ENCODE data around the gene PTPN14.
"Not testable (repeated sequence)": the region's sequence is repeated elsewhere in the genome, so short reads cannot be mapped to it uniquely, and the experiment has no call there.

Gene PTPN14

DNA sequence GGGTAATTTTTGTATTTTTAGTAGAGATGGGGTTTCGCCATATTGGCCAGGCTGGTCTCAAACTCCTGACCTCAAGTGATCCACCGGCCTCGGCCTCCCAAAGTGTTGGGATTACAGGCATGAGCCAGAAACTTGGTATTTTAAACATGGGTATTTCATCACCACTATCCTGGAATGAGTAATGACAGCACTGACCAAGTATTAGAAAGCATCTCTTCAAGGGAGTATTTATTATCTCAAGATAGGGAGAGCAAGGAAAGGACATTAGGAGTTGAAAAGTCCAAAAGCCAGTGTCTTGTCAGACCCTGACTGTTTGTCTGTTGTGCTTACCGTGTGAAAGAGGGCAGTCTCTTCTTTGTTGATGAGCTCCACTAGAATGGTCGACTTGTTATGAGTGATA lies 156.8 kb downstream of the PTPN14 start:
- DNase-seq (ENCODE audit: low read depth) = not testable (repeated sequence)

DNA sequence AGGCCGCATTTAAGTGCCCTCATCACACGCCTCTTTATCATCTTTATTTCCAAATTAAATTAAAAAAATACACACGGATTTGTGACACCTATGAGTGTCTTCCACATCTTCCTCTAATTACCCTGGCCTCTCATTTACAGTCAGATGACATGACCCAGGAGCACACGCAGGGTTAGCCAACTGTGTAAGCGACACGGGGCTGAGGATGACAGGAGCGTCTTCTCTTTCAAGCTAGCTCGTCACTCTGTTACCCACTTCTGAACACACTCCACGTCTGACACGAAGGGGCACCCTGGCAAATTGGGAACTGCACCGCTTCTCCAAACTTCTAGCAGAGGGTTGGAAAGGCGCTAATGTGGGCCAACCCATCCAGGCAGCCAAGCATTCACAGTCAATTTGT lies 158.3 kb downstream of the PTPN14 start:
- no peak for DNase-seq (ENCODE audit: low read depth)

DNA sequence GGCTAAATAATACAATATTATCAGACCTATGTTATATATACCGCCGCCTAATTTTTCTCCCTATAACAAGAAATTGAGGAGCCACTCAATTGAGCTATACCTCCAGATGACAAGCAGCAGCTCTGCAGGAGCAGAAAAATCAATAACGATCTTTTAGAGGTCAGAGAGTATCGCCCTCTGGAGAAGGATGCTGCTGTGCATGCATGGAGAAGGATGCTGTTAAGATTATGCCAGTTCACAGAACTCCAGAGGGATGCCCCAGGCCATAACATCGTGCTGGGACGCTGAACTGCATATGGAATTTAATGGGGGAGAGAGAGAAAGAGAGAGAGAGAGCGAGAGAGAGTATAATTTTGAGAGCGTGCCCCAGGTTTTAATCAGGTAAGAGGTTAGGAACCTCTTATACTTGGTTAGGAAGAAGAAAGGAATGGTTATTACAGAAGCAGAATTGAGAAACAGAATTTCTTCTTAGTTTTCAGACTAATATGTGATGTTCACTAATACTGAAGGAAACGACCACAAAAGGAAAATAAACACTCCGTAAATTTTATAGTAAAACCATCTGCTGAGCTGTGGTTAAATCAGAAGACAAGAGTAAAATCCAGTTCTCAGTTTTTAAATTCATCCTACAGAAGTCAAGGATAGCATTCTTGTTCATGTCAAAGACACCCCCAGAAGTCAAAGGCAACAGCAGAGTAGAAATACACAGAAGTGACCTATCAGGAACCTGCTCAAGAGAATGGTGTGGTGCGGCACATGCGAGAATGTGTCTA lies 159.3 kb downstream of the PTPN14 start:
- no peak for DNase-seq (ENCODE audit: low read depth)

DNA sequence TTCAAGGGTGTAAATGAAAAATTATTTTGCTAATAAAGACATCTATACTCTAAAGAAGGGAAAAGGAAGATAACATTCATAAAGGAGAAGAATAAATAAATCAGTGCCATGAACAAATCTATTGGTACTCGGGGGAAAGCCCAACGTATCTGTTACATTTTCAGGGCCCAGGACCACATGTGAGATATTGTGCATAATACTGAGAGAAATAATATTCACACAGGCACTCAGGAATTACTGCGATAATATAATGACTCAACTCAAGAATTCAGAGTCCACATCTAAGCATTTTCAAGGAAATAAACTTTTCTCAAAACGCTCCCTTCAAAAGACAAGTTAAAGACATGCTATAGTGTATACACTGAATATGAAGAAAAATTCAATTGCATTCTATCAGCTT lies 161.7 kb downstream of the PTPN14 start:
- DNase-seq (ENCODE audit: low read depth) = no peak

DNA sequence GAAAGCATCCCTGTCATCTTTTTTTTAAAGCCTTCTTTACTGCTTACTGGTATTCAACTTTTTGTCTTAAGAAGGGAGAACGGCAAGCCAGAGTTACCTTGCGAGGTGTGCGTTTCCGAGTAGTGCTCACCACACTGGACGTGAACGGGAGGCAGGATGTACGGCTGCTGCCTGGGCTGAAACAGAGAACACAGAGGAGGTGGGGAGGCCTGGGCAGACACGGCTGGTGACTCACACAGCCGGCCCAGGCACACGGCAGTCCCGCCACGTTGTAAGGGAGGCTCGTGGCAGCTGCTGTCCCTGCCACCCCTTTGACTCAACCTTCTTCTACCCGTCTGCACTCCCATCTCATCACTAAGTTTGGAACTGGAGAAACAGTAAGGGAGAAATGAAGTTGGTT lies 164.7 kb downstream of the PTPN14 start:
- DNase-seq (ENCODE audit: low read depth) = no peak

DNA sequence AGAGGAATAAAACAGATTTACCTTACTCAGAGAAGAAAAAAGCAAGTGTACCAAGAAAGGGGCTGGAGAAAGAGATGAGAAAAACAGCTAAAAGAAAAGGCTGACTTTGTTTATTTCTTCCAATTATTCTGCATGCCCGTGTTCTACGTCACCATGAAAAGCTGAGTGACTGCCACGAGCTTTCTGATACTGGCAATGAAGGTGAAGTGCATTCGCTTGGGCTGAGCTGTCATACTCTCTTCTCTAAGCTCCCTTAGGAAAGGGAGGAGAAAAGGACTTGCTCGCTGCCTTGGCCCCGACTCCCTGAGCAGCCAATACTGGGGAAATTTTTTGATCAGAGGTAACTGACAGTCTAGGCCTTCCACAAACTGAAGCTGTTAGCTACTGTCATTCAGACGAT lies 165.1 kb downstream of the PTPN14 start:
- no peak for DNase-seq (ENCODE audit: low read depth)

DNA sequence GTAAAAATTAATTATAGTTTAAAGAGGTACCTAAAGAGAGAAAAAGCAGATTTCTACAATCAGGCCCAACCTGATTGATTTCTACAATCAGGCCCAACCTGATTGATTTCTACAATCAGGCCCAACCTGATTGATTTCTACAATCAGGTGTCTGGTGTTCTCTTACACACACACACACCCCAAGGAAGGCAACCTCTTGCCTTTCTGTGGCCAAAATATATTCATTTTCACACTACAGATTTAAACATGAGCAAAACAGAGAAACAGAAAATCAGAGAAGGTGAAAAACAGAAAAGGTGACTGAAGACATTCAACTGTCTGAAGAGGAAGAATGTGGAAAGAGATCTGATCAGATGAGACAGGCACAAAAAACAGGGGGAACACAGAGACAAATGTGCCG lies 166.0 kb downstream of the PTPN14 start:
- DNase-seq (ENCODE audit: low read depth) = no peak

DNA sequence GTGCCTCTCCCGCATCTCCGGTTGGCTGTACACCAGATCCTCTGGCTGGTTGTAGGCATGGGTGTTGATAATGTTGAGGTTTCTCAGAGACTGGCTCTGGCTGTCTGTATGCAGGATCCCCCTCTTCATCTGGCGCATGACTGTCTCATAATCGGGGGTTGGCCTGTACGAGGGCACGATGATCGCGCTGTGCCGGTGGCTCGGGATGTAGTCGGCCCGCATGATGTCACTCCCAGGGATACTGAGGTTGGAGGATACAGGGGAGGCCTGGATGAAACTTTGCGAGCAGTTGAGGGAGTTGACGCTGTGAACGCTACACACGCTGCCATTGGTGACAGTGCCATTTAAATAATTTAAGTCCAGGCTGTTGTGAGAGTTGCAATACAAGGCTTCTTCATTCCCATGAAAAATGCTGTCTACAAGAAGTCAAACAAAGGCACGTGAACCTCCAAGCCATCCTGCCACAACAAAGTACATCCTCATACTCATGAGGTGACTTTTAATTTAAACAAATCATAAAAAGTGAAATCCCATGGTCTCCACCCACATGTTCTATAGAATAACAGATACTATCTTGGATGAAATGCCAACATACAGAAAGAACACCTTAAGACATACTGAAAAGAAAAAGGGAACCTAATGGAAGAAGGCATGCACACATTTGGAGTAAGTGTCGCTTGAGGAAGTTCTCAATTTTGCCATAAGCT lies 166.9 kb downstream of the PTPN14 start:
- no peak for DNase-seq (ENCODE audit: low read depth)

DNA sequence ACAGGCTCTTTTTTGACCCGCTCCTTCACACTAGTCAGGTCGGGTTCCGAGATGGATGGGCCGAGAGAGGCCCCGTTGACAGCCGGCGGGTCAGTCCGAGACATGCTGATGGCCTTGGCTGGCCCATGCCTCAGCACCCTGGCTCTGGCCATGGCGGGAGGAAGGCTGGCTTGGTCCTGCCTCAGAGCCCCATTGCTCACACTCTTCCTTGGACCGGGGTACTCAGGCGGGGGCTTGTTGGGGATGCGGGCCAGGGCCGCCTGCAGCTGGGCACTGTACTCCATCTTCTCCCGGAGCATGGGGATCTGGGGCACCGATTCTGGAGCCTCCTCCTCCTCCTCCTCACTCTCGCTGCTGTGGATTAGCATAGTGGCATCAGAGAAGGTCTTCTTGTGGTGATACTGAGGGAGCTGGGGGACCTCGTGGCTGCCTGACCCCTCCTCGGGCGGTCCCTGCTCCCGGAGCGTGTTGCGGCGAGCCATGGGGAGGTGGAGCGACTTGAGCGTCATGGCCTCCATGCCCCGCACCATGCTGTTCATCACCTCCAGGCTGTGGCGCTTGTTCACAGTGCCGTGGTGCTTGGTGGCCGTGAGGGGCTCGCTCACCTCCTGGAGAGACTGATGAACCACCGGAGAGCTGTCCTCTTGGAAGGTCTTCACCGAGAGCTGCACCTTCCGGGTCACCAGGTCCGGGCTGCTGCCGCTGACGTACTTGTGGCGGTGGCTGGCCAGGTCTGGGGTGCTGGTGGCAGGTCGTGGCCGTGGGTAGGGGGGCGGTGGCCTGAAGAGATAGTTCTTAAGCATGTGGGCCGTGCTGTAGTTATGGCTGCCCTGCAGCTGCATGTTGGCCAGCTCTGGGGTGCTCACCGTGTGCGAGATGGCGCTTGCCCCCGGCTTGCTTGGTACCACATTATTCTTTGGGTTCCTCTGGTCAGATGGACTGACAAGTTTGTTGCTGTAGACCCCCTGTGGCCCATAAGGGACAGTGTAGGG lies 167.7 kb downstream of the PTPN14 start:
- no peak for DNase-seq (ENCODE audit: low read depth)

DNA sequence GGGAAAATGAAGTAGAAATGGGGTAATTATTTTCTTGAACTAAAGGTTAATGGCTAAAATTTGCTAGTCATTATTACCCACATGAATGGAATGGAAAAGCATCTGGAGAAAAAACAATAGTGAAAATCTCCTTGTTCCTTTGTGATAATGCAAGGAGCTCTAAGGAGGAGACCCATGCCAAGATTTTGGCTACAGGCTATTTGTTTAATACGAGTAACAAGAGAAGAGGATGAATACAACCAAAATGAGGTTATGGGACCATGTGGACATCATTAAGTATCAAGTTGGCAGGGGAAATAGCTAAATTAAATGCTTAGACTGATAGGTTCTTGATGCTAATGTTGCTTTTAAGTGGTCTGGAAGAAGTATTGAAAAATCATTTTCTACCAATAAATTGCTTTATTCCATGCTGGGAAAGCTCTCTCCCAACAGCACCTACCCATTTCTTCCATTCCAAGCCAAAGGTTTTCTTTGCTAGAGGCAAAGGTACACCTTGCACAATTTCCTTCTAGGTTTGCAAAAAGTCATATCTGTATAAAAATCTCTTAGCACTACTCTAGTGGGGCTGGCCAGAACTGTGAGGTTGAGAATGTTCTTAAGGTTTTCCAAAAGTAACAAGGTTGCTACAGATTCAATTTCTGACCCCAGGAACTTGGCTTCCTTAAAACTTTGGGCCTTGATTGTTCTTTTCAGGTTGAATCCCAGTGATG lies 170.3 kb downstream of the PTPN14 start:
- DNase-seq (ENCODE audit: low read depth) = no peak

DNA sequence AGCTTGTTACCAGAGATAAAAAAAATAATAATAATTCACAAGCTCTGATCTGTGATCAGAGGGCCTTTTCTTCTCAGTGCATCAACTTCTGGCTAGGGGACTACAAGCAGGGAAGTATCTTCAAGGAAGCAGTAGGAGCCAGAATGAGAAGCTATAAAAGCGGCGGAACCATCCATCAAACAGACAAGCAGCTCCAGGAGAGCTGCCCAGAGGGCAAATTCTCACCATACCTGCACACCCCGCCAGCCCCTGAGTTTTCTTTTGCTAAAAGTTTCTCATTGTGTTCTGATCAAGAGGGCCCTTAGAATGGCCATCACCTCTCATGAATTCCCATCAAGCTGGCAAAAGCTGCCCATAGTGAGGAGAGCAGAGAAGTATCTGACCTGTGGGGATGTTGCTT lies 171.0 kb downstream of the PTPN14 start:
- DNase-seq (ENCODE audit: low read depth) = no peak

DNA sequence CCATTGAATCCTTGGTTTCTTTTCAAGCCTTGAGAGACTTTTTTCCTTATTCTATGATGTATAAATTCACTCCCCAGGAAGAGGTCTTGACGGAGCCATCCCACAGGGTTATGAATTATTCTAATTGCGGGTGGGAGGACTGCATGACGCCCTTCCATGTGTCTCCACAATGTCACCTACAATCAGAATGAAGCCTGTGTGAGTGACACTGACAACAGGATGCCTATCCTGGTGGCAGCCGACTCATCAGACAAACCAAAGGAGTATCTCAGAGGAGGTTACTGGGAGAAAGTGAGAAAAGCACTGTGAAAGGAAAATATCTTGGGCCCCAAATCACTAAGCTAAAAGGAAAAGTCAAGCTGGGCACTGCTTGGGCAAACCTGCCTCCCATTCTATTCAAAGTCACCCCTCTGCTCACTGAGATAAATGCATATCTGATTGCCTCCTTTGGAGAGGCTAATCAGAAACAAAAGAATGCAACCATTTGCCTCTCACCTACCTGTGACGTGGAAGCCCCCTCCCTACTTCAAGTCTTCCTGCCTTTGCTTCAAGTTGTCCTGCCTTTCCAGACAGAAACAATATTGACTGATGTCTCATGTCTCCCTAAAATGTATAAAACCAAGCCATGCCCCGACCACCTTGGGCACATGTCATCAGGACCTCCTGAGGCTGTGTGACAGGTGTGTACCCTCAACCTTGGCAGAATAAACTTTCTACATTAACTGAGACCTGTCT lies 172.0 kb downstream of the PTPN14 start:
- DNase-seq (ENCODE audit: low read depth) = no peak

DNA sequence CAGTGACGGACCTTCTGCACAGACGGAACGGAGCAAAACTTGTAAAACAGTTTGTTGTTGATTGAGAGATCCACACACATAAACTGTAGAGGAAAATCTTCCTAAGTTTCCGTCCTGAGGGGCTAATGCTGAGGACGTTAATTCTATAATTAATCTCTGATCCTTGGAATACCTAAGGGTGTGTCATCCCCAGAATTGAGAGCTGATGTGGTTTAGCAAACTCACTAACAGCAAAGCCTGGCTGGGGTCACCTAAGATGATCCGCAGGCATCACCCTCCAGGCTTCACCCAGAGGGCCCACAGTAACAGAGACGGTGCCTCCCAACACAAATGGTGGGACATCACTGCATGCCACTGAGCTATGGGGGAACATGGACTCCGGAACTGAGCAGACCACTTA lies 172.9 kb downstream of the PTPN14 start:
- no peak for DNase-seq (ENCODE audit: low read depth)

DNA sequence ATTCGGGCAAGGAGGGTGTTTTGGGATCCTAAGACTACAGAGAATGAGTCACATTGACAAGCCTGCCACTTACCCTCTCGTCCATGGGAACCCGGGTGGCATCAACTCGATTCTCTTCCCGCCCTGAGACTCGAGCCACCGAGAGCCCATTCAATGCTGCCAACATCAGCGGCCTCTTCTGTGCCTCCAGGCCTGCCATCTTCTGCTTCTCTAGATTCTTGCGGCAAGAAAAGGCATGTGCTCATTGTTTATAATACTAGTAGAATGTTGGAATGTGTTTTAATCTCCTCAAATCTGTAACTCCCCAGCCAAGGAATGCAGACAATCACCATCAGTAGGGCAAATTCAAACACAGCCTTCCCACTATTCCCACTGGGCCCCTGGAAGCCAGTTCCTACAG lies 173.5 kb downstream of the PTPN14 start:
- no peak for DNase-seq (ENCODE audit: low read depth)

DNA sequence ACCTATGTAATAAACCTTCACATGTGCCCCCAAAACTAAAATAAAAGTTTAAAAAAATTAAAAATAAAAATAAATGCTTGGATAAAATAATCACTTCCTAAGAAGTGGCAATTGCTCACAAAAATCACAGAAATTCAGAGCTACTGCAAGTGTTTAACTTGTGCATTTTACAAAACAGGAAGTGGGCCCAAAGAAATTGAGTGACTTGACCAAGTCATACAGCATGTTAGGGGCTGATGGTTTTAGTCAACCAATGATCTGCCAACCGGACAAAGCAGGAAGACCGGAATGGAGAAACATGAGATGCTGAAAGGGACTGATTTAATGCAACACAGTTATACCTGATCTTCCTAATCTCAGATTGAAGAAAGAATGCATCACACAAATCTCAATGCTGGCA lies 173.9 kb downstream of the PTPN14 start:
- no peak for DNase-seq (ENCODE audit: low read depth)

DNA sequence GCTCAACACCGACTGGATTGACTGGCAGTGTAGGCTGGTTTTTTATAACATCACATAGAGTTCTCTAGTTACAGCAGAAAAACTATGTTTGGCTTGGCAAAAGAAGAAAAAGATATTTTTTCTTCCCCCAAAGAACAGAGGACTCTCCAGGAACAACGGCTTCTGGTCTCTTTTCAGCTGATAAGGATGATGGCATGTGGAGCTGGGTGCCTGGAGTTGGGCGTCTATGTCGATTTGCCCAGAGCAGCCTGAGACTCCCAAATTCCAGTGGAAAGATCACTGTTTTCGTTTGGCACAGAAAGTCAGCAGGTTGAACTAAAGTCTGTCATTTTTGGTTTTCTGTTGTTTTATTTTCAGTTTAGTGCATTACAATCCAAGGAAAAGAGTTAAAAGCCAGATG lies 179.3 kb downstream of the PTPN14 start:
- no peak for DNase-seq (ENCODE audit: low read depth)

DNA sequence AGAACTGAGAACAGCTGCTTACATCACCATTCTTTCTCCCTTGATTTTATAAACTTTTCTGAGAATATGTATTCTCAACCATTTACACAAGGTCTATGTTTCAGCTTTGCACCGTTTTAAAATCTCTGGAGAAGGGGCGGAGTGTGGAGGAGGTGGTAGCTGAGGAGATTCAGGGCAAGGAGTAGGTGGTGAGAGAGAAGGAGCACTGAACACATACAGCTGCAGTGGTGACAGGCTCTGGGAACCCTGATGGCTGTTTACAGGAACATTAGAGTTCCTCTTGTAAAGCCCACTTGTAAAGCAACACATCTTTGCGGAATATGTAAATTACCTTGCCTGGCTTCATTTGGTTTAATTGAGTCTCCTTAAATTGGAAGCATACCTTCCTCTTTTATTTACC lies 180.8 kb downstream of the PTPN14 start:
- no peak for DNase-seq (ENCODE audit: low read depth)

DNA sequence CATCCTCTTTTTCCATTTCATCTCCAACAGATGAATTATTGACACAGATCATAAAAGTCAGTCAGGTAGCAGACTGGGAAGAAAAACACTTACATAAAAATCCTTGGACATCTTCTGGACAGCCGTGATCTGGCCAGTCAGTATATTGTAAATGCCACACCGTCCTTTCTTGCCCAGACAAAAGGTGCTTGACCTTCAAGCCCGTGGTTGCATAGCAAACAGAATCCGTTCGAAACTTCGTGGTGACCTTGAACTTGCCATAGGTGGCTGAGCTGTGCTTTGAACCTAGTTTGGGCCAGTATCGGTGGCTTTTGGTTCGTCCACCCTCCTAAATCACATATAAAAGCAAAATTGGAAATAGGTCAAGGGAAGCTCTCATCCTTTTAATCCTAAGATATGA lies 182.0 kb downstream of the PTPN14 start:
- no peak for DNase-seq (ENCODE audit: low read depth)

DNA sequence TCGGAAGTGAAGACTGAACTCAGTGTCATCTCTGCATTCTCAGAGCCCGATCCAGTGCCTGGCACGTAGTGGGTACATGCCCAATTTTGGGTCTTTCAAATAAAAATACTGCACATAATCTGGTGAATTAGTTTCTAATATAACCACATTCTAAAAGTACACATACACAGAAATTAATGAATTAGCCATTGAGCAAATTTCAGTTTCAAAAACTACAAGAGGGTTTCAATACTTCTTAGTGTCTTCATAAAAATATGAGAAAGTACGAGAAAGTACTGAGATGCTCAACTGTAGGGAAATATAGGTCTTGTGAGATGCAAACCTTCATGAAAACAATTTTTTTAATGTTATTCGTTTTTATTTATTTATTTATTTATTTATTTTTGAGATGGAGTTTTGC lies 183.6 kb downstream of the PTPN14 start:
- DNase-seq (ENCODE audit: low read depth) = no peak

DNA sequence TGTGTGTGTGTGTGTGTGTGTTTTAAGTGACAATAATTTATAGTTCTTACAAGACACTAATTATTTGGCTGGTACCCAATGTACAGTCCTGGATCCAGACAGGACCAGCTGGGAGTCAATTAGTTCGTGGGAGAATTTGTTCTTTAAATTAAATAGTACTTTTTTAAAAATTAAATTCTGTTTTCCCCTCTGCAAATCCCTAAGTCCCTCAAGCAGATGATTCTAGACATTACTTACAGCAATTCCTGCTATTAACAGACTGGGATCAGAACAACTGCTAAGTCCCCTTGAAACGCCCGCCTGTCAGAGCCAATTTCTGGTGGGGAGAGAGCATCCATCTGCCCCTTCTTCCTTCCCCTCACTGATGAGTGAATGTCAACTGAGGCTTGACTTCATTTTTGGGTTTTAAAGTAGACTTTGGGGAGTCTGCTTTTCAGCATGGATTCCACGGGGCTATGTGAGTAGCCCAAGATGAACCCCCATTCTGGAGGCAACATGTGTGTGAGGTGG lies 186.6 kb downstream of the PTPN14 start:
- no peak for DNase-seq (ENCODE audit: low read depth)

DNA sequence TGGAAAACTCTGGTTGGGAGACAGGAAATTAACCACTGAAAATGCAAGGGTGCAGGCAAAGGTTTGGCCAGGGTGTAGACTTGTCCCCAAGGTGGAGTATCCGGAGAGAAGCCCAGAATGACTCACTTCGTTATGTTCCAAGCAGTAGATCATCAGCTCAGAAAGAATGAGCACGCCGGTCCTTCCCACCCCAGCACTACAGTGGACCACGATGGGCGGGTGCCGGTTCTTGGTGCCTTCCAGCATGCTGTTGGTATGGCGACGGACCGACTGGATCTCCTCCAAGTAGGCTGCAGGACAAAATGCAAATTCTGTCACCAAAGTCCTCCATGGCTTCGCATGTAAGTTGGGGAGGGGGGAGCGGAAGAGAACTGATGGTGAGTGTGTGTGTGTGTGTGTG lies 187.0 kb downstream of the PTPN14 start:
- no peak for DNase-seq (ENCODE audit: low read depth)

Data from activated T-helper 1 cell treated with Interleukin-2 at 50 U/mL for 16 hours (primary cell).